ENCODE results near the gene DNMT3A. TPM values are rescaled to one million over a fixed set of nuclear protein-coding genes. Genes with fewer than 3 reads are reported as not detected.

DNMT3A gene
- total and polyA plus RNA-seq, 2 donors from 2014 or later = 6.5 to 31.4 TPM

DNA sequence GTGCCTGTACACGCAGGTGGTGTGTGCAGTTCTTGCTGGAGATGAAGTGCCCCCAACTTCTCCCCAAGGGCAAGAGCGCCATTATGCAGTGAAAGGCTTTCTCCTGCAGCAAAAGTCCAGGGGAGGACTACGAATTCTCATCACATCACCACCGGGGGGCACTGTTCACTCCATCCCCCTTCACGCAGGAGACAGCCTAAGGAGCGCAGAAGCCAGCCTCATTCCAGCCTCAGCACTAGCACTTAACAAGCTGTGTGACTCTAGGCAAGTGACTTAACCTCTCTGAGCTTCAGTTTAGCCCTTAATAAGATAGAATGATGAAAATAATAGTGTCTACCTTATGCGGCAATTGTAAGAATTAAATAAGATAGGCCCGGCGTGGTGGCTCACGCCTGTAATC is 32.3 kb downstream of the DNMT3A start:
- TF ChIP-seq, protein P1, sequence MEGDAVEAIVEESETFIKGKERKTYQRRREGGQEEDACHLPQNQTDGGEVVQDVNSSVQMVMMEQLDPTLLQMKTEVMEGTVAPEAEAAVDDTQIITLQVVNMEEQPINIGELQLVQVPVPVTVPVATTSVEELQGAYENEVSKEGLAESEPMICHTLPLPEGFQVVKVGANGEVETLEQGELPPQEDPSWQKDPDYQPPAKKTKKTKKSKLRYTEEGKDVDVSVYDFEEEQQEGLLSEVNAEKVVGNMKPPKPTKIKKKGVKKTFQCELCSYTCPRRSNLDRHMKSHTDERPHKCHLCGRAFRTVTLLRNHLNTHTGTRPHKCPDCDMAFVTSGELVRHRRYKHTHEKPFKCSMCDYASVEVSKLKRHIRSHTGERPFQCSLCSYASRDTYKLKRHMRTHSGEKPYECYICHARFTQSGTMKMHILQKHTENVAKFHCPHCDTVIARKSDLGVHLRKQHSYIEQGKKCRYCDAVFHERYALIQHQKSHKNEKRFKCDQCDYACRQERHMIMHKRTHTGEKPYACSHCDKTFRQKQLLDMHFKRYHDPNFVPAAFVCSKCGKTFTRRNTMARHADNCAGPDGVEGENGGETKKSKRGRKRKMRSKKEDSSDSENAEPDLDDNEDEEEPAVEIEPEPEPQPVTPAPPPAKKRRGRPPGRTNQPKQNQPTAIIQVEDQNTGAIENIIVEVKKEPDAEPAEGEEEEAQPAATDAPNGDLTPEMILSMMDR (IDR thresholded peaks at IDR 0.05; ENCODE audit: borderline replicate concordance, extremely low read depth, insufficient read depth) = peak; percentile 29
- no peak overlapping the region for H3K4me3 ChIP-seq (ENCODE audit: low read length in 3 of 3)
- H3K4me1 ChIP-seq (ENCODE audit: control insufficient read depth in 2 of 3, insufficient read depth in 2 of 3, low read depth in 1 of 3, low read length in 3 of 3) = peaks cover 0 to 35% (median 24%) of the 10 kb centered on the region in 3 donors
- H3K27ac ChIP-seq (ENCODE audit: low read depth in 2 of 2, low read length in 2 of 2) = no peak overlapping the region
- intact Hi-C loops (cut with DNase I) = no loop called here
- peaks cover 2 to 11% (median 4%) of the 10 kb centered on the region in 3 donors for H3K36me3 ChIP-seq (ENCODE audit: control insufficient read depth in 2 of 3, insufficient read depth in 3 of 3, low read length in 3 of 3)
- H3K27me3 ChIP-seq (ENCODE audit: control insufficient read depth, insufficient read depth, low read length) = no peaks in the 10 kb centered on the region
- H3K9me3 ChIP-seq (ENCODE audit: control insufficient read depth in 2 of 3, insufficient read depth in 1 of 3, low read length in 3 of 3) = no peaks in the 10 kb centered on the region
- DNase-seq = peak in 3 of 5 donors; percentile 58 to 63 (median 60)
- FAIRE-seq = no peak
- no peak overlapping the region for H3K9ac ChIP-seq (ENCODE audit: low read length in 3 of 3)

DNA sequence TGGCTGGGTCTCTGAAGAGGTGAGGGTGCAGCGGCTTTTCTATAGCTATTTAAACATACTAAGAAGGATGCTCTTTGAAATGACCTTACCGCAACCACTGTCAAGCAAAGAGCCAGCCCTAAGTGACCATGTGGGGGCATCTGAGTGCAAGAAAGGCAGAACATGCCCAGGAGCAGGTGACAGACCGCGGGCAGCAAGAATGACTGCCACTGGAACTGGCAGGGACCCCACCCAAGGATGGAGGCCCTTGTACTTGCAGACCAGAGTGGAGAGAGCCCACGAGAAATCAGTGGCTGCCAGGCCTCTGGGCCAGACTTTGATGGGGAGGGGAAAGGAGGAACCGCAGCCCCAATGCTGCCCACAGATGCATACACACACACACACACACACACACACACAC is 33.1 kb downstream of the DNMT3A start:
- TF ChIP-seq, protein P1 (IDR thresholded peaks at IDR 0.05; ENCODE audit: borderline replicate concordance, extremely low read depth, insufficient read depth) = no peak
- no peak overlapping the region for H3K4me3 ChIP-seq (ENCODE audit: low read length in 3 of 3)
- no peak overlapping the region for H3K9ac ChIP-seq (ENCODE audit: low read length in 3 of 3)
- no peak for DNase-seq
- H3K36me3 ChIP-seq (ENCODE audit: control insufficient read depth in 2 of 3, insufficient read depth in 3 of 3, low read length in 3 of 3) = peaks cover 2 to 14% (median 4%) of the 10 kb centered on the region in 3 donors
- intact Hi-C loops (cut with DNase I) = no loop called here
- no peaks in the 10 kb centered on the region for H3K9me3 ChIP-seq (ENCODE audit: control insufficient read depth in 2 of 3, insufficient read depth in 1 of 3, low read length in 3 of 3)
- no peak for FAIRE-seq
- H3K27ac ChIP-seq (ENCODE audit: low read depth in 2 of 2, low read length in 2 of 2) = no peak overlapping the region
- no peaks in the 10 kb centered on the region for H3K27me3 ChIP-seq (ENCODE audit: control insufficient read depth, insufficient read depth, low read length)
- H3K4me1 ChIP-seq (ENCODE audit: control insufficient read depth in 2 of 3, insufficient read depth in 2 of 3, low read depth in 1 of 3, low read length in 3 of 3) = peaks cover 0 to 34% (median 24%) of the 10 kb centered on the region in 3 donors

DNA sequence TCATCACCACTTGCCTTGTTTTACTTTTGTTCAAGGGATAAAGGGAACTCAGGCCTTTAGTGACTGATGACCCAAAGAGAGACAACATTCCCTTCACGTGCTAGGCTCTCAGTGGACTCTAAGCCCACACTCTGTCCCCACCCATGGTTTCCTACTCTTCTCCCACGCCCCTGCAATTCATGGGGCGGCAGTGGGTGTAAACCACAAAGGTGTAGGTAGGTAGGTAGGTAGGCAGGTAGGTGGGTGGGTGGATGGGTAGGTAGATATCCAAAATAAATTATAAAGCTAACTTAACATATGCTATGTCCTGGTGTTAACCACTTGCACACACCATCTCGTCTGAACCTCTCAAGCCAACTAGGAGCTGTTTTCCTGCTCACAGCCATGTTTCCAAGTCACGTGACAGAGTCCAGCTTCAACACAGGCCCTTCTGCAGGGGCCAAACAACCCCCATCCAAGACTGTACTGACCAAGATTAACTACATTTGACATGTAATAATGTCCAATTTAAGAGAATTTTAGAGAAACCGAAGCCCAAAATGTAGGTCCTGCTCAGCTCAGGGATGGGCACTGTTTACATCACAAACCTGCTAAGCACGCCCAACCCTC is 33.7 kb downstream of the DNMT3A start:
- no peak for FAIRE-seq
- H3K27me3 ChIP-seq (ENCODE audit: control insufficient read depth, insufficient read depth, low read length) = no peaks in the 10 kb centered on the region
- H3K9ac ChIP-seq (ENCODE audit: low read length in 3 of 3) = no peak overlapping the region

More for the DNA sequence above, 33.7 kb downstream of the DNMT3A start:
- no peaks in the 10 kb centered on the region for H3K9me3 ChIP-seq (ENCODE audit: control insufficient read depth in 2 of 3, insufficient read depth in 1 of 3, low read length in 3 of 3)
- H3K36me3 ChIP-seq (ENCODE audit: control insufficient read depth in 2 of 3, insufficient read depth in 3 of 3, low read length in 3 of 3) = peaks cover 2 to 17% (median 4%) of the 10 kb centered on the region in 3 donors
- no peak overlapping the region for H3K27ac ChIP-seq (ENCODE audit: low read depth in 2 of 2, low read length in 2 of 2)
- TF ChIP-seq, protein P1 (IDR thresholded peaks at IDR 0.05; ENCODE audit: borderline replicate concordance, extremely low read depth, insufficient read depth) = no peak
- H3K4me3 ChIP-seq (ENCODE audit: low read length in 3 of 3) = no peak overlapping the region
- intact Hi-C loops (cut with DNase I) = no loop called here
- peaks cover 0 to 35% (median 24%) of the 10 kb centered on the region in 3 donors for H3K4me1 ChIP-seq (ENCODE audit: control insufficient read depth in 2 of 3, insufficient read depth in 2 of 3, low read depth in 1 of 3, low read length in 3 of 3)
- DNase-seq = no peak
